NK-92 (cell line): ENCODE measurements around the gene IYD.

Experiments used
- DNase-seq: peaks from one replicate; lab custom pipeline; 2025; ENCODE audit not compliant: unreplicated experiment; lab: John Stamatoyannopoulos, UW

IYD gene, protein sequence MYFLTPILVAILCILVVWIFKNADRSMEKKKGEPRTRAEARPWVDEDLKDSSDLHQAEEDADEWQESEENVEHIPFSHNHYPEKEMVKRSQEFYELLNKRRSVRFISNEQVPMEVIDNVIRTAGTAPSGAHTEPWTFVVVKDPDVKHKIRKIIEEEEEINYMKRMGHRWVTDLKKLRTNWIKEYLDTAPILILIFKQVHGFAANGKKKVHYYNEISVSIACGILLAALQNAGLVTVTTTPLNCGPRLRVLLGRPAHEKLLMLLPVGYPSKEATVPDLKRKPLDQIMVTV

GRCh38 chr6:150368762-150369161 lies at the start of gene IYD:
IYD (plus strand) TSS chr6:150369012; CDS start chr6:150369032, 20 bp downstream.
- no peak for DNase-seq

GRCh38 chr6:150319924-150320323 lies 48.9 kb upstream of the IYD start:
- no peak for DNase-seq

DNA sequence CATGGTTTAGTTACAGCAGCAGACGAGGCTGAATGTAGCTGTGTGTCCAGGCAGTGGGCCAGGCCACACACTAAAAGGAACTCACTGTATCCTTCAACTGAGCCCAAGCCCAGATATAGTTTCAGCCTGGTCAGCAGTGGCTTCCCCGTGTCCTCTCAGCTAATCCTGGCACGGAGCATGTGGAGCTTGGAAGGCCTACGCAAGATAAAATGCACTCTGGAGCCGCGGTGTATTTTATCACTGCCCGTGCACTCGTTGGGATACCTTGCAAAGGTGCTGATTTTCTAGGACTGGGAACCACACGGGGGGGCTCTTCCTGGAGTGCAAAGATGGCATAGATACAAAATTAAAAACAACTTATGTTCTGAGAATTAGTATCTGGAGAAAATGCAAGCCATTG lies 48.4 kb upstream of the IYD start:
- DNase-seq = no peak

DNA sequence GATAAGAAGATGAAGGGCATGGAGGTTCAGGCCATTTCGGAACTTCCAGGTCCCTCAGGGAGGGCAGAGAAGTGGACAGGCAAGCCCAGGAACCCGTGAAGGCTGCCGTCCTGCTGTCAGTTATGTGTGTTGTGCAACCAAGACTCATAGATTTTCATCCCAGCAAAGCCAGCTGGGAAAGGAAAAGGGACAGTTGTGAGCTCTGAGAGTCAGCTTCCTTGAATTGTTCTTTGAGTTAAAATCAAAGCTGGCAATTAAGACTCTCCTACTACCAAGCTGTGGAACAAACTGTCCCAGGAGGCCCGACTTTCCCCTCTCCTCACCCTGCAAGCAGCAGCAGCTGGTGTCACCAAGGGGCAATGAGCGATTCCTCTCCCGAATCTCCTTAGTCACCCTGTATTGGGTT lies 46.3 kb upstream of the IYD start:
- DNase-seq = no peak

GRCh38 chr6:150323205-150323604 lies 45.6 kb upstream of the IYD start:
- no peak for DNase-seq

GRCh38 chr6:150324044-150324443 lies 44.8 kb upstream of the IYD start:
- DNase-seq = no peak

GRCh38 chr6:150325066-150325772 lies 43.6 kb upstream of the IYD start:
- no peak for DNase-seq

- DNase-seq = no peak
Measured at GRCh38 chr6:150327117-150327774, 41.6 kb upstream of the IYD start.

GRCh38 chr6:150328744-150329405 lies 39.9 kb upstream of the IYD start:
- no peak for DNase-seq

GRCh38 chr6:150331344-150331743 lies 37.5 kb upstream of the IYD start:
- no peak for DNase-seq

DNA sequence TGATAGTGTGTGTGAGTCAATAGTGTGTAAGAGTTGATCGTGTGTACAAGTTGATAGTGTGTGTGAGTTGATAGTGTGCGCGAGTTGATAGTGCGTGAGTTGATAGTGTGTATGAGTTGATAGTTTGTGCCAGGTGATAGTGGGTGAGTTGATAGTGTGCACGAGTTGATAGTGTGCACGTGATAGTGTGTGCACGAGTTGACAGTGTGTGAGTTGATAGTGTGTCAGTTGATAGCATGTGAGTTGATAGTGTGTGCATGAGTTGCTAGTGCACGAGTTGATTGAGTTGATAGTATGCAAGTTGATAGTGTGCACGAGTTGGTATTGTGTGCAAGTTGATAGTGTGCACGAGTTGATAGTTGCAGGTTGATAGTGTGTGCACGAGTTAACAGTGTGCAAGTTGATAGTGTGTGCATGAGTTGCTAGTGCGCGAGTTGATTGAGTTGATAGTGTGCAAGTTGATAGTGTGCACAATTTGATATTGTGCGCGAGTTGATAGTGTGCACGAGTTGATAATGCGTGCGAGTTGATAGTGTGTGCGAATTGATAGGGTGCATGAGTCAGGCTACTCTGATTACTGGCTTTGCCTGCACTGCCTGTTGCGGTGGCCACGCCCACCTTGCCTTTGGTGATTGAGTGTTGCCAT lies 35.8 kb upstream of the IYD start:
- no peak for DNase-seq

DNA sequence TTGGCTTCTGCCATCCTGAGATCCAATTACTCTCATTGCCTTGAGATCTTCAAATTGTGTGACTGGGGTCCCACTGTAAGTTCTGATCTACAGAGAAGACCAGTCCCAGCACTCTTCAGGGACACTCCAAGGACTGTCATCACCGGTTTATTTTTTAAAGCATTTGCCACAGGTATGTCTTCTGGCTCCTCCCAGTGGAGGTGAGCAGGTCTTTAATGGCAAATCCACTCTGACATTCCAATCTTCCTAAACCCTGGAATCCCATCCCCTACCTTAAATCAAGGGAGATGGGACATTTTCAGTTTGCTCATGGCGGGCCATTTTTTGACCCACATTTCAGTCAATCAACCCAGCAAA lies 35.2 kb upstream of the IYD start:
- no peak for DNase-seq

GRCh38 chr6:150334790-150335783 lies 33.7 kb upstream of the IYD start:
- DNase-seq = no peak

- DNase-seq = no peak
Measured at GRCh38 chr6:150336299-150336698, 32.5 kb upstream of the IYD start.

DNA sequence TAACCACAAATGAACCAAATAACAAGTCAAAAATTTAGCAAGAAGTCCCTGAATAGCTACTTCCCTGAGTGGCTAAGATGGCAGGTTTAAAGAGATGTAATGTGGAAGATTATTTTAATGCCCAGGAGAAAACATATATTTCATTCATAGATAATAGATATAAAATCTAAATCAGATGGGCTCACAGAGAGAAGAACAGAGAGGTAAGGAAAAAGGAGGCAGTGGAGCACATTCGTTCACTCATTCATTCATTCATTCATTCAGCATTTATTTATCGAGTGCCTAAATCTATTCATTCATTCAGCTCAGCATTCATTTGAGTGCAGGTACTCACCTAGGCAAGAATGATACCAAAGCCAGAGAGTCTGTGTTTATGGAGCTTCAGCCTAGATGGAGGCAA lies 32.1 kb upstream of the IYD start:
- DNase-seq = no peak

DNA sequence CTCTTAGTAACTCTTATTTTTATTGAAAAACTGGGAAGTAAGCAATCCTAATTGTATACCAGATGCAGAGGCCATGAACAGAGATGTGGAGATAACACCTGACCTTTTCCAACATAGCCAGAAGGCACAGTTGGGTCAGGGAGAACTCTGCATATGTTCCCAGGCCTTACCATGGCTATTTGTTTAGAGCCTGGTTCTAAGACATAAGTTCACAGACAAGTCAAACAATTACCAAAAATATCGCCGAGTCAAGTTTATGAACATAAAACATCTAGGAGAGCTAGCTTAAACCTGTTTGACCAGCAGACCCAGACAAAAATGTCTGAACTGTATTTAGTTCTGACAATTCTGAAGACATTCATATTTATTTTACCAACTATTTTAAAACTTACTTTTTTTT lies 26.7 kb upstream of the IYD start:
- DNase-seq = no peak

- DNase-seq = no peak
Measured at GRCh38 chr6:150343434-150343833, 25.4 kb upstream of the IYD start.

DNA sequence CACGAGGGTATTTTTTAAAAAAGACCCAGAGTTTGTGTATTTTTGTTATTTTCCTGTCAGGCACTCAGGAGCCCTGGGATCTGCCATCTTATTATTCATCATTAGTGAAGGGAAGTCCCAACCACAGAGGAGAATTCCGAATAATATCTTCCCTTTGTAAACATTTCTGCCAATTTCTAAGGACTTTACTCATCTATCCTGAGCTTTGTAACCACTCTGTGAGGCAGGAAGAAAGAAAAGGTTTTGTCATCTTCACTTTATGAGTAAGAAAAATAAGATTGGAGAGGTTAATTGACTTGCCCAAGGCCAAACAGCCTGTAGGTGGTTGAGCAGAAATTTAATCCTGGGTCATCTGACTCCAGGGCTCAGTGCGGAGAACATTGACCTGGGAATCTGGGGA lies 23.0 kb upstream of the IYD start:
- DNase-seq = no peak

DNA sequence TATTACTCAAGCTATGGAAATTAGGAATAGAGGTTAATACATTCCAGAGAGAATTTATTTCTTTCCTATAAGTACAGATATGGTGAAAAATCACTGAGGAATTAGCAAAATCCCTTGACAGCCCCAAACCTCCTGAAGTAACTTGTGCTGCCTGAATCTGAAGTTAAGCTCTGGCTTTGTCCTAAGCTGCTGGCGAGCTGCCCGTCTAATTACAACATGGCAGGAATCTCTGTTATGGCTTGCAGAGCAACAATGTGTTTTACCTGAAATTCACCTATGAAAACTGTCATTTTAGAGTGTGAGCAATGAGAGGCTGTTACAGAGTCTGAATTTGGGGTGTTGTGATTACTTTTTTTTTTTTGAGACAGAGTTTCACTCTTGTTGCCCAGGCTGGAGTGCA lies 22.5 kb upstream of the IYD start:
- DNase-seq = no peak

DNA sequence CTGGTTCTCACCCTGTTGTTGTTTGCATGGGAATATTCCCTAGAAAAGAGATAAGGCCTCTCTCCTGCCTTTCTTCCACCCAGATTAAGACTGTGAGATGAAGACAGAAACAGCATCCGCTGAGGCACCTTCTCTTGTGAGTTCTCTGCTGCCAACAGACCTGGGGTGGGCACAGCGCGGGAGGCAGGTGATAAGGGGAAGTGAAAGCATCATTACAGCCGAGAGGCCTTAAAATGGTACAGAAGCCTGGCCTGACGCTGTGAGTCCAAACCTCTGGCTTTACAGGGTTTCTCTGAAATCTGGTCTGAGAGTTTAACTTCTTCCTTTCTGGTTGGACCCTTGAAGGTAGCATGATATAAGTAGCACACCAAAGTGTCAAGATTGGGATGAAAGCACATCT lies 21.0 kb upstream of the IYD start:
- no peak for DNase-seq
